Endothelial cell (in vitro differentiated cells): ENCODE data around the gene CD83. TPM values are rescaled to one million over a fixed set of nuclear protein-coding genes. Genes with fewer than 3 reads are reported as not detected.

Source experiments
- DNase-seq: peaks from one replicate; pipeline ENCODE4 v3.0.0; 2021; ENCODE audit warnings: low spot score
- H3K27ac Mint-ChIP-seq: one replicate; pipeline ENCODE4 v1.8.0; 2021; ENCODE audit warnings: mixed read lengths, inconsistent platforms; ENCODE audit not compliant: unreplicated experiment
- H3K27me3 Mint-ChIP-seq: one replicate; pipeline ENCODE4 v1.8.0; 2021; ENCODE audit warnings: mild to moderate bottlenecking, moderate library complexity, mixed read lengths, inconsistent platforms; ENCODE audit not compliant: unreplicated experiment
- H3K36me3 Mint-ChIP-seq: one replicate; pipeline ENCODE4 v1.8.0; 2021; ENCODE audit warnings: mild to moderate bottlenecking, low read depth, mixed read lengths, inconsistent platforms; ENCODE audit not compliant: unreplicated experiment
- H3K4me1 Mint-ChIP-seq: one replicate; pipeline ENCODE4 v1.8.0; 2021; ENCODE audit warnings: mild to moderate bottlenecking, mixed read lengths, inconsistent platforms; ENCODE audit not compliant: unreplicated experiment
- H3K4me3 Mint-ChIP-seq: one replicate; pipeline ENCODE4 v1.8.0; 2021; ENCODE audit warnings: mild to moderate bottlenecking, mixed read lengths, inconsistent platforms; ENCODE audit not compliant: unreplicated experiment
- H3K9me3 Mint-ChIP-seq: one replicate; pipeline ENCODE4 v1.8.0; 2021; ENCODE audit warnings: mixed read lengths, inconsistent platforms; ENCODE audit not compliant: unreplicated experiment
- CTCF ChIP-seq: fragments of 200-600 bp; sonication (generic); IDR thresholded peaks from one replicate; pipeline ENCODE4 v1.5.0; 2021; ENCODE audit warnings: antibody characterized with exemption; ENCODE audit not compliant: unreplicated experiment
- total RNA-seq: library from RNA; stranded (reverse); fragmentation: NEBNext Ultra II Directional; extraction: Animal tissue kit (Norgen Biotek cat#: 25700); gene quantifications from one replicate; pipeline ENCODE4 v1.2.1, GENCODE V29; 2021; ENCODE audit not compliant: unreplicated experiment

CD83 gene
- total RNA-seq, 1 donor from 2014 or later, result 4.3 TPM

GRCh38 chr6:14143305-14143704 is 25.7 kb downstream of the CD83 start:
- no peaks in the 10 kb centered on the region for H3K27me3 Mint-ChIP-seq
- H3K27ac Mint-ChIP-seq, result no peak overlapping the region
- no peak for DNase-seq
- H3K4me1 Mint-ChIP-seq, result no peaks in the 10 kb centered on the region
- no peak overlapping the region for H3K4me3 Mint-ChIP-seq
- no peaks in the 10 kb centered on the region for H3K36me3 Mint-ChIP-seq
- TF ChIP-seq CTCF, result no peak
- no peaks in the 10 kb centered on the region for H3K9me3 Mint-ChIP-seq

- Mint-ChIP-seq H3K27ac (no peak overlapping the region), H3K36me3 (no peaks in the 10 kb centered on the region), H3K27me3 (no peaks in the 10 kb centered on the region), H3K4me1 (no peaks in the 10 kb centered on the region), H3K9me3 (no peaks in the 10 kb centered on the region), H3K4me3 (no peak overlapping the region)
- DNase-seq, result peak; percentile 90
- peak; percentile 95 for TF ChIP-seq CTCF
Measured at GRCh38 chr6:14144678-14145113, 27.1 kb downstream of the CD83 start.

- no peak overlapping the region for H3K27ac Mint-ChIP-seq
- no peaks in the 10 kb centered on the region for H3K9me3 Mint-ChIP-seq
- H3K27me3 Mint-ChIP-seq, result no peaks in the 10 kb centered on the region
- no peak for DNase-seq
- H3K4me1 Mint-ChIP-seq, result no peaks in the 10 kb centered on the region
- no peak for TF ChIP-seq CTCF
- H3K4me3 Mint-ChIP-seq, result no peak overlapping the region
- no peaks in the 10 kb centered on the region for H3K36me3 Mint-ChIP-seq
Measured at GRCh38 chr6:14146506-14147096, 29.0 kb downstream of the CD83 start.

- Mint-ChIP-seq H3K27me3 (no peaks in the 10 kb centered on the region), H3K4me3 (no peak overlapping the region), H3K36me3 (no peaks in the 10 kb centered on the region), H3K27ac (no peak overlapping the region), H3K4me1 (no peaks in the 10 kb centered on the region), H3K9me3 (no peaks in the 10 kb centered on the region)
- no peak for DNase-seq
- no peak for TF ChIP-seq CTCF
Measured at GRCh38 chr6:14147891-14148290, 30.3 kb downstream of the CD83 start.

- H3K27ac Mint-ChIP-seq, result no peak overlapping the region
- H3K4me1 Mint-ChIP-seq, result peaks cover 3% of the 10 kb centered on the region
- no peak for TF ChIP-seq CTCF
- DNase-seq, result no peak
- no peak overlapping the region for H3K4me3 Mint-ChIP-seq
- H3K27me3 Mint-ChIP-seq, result no peaks in the 10 kb centered on the region
- no peaks in the 10 kb centered on the region for H3K36me3 Mint-ChIP-seq
- H3K9me3 Mint-ChIP-seq, result no peaks in the 10 kb centered on the region
Measured at GRCh38 chr6:14148471-14148870, 30.9 kb downstream of the CD83 start.
